Endodermal cell (in vitro differentiated cells): ENCODE results near the gene GNG3. TPM values are rescaled to one million over a fixed set of nuclear protein-coding genes. Genes with fewer than 3 reads are reported as not detected.
"Not testable (repeated sequence)": the region's sequence is repeated elsewhere in the genome, so short reads cannot be mapped to it uniquely, and the experiment has no call there.

Experiments
- DNase-seq: peaks from one replicate; pipeline ENCODE4 v3.0.0-alpha.2; 2017
- H3K27ac ChIP-seq: 2 replicates; pipeline ENCODE4 v1.5.1; 2013; ENCODE audit warnings: mild to moderate bottlenecking, low read depth, low read length, moderate library complexity
- H3K27me3 ChIP-seq: 2 replicates; pipeline ENCODE4 v1.6.1; 2013; ENCODE audit warnings: mild to moderate bottlenecking, low read length, moderate library complexity; ENCODE audit not compliant: insufficient read depth, control insufficient read depth, poor library complexity, severe bottlenecking
- H3K36me3 ChIP-seq: 2 replicates; pipeline ENCODE4 v1.7.0; 2013; ENCODE audit warnings: mild to moderate bottlenecking, low read length, moderate library complexity; ENCODE audit not compliant: control insufficient read depth, insufficient read depth
- H3K4me1 ChIP-seq: one replicate; pipeline ENCODE4 v1.7.0; 2013; ENCODE audit warnings: low read length; ENCODE audit not compliant: control insufficient read depth, insufficient read depth
- H3K4me3 ChIP-seq: 2 replicates; pipeline ENCODE4 v1.5.1; 2013; ENCODE audit warnings: mild to moderate bottlenecking, low read length, moderate library complexity
- H3K9ac ChIP-seq: 2 replicates; pipeline ENCODE4 v1.6.1; 2013; ENCODE audit warnings: mild to moderate bottlenecking, low read length, moderate library complexity; ENCODE audit not compliant: poor library complexity, severe bottlenecking; ENCODE audit errors: extremely low read depth
- H3K9me3 ChIP-seq: 2 replicates; pipeline ENCODE4 v1.6.1; 2013; ENCODE audit warnings: mild to moderate bottlenecking, low read length, moderate library complexity; ENCODE audit not compliant: control insufficient read depth
- H3K27ac Mint-ChIP-seq: 2 replicates; pipeline ENCODE4 v1.8.0; 2020; ENCODE audit warnings: mixed read lengths
- H3K27me3 Mint-ChIP-seq: 2 replicates; pipeline ENCODE4 v1.8.0; 2021; ENCODE audit warnings: mild to moderate bottlenecking, mixed read lengths; ENCODE audit not compliant: insufficient read depth
- H3K36me3 Mint-ChIP-seq: 2 replicates; pipeline ENCODE4 v1.8.0; 2020; ENCODE audit warnings: low read depth, mixed read lengths
- H3K4me1 Mint-ChIP-seq: 2 replicates; pipeline ENCODE4 v1.8.0; 2020; ENCODE audit warnings: mixed read lengths
- H3K4me3 Mint-ChIP-seq: 2 replicates; pipeline ENCODE4 v1.8.0; 2020; ENCODE audit warnings: mild to moderate bottlenecking, moderate library complexity, mixed read lengths
- H3K9me3 Mint-ChIP-seq: 2 replicates; pipeline ENCODE4 v1.8.0; 2020; ENCODE audit warnings: mild to moderate bottlenecking, mixed read lengths
- CTCF ChIP-seq: fragments of 200-600 bp; sonication (generic); conservative IDR thresholded peaks from 2 replicates; pipeline ENCODE4 v1.5.0; 2021; ENCODE audit warnings: antibody characterized with exemption, mild to moderate bottlenecking
- WGBS, 2 experiments: methylation state at CpG; one replicate each; pipeline versions ENCODE4 v1.1.5 to v1.1.7; 2013; ENCODE audit warnings: missing lambda C conversion rate in 2 of 2, mixed read lengths in 1 of 2; ENCODE audit not compliant: insufficient coverage in 1 of 2, insufficient read length in 1 of 2; 5-methylcytosine and 5-hydroxymethylcytosine counted together
- total RNA-seq, 2 donors: library from RNA; stranded (reverse); fragmentation: NEBNext Ultra II Directional in 1 of 2; extraction: Animal tissue kit (Norgen Biotek cat#: 25700) in 1 of 2; gene quantifications; 2 replicates in 1 of 2; 3 replicates in 1 of 2; pipeline ENCODE4 v1.2.1, GENCODE V29; 2021

Gene GNG3
- total RNA-seq, 2 donors from 2014 or later, result 0.40 to 1.7 TPM

- no peaks in the 10 kb centered on the region for H3K9me3 ChIP-seq
- peak; percentile 59 for TF ChIP-seq CTCF
- no peak overlapping the region for H3K4me3 ChIP-seq
- H3K4me1 ChIP-seq, result no peaks in the 10 kb centered on the region
- 94% methylated on average over 2 of the region's 2 CpGs; no CpG with 5 or more reads in 1 of the 2 experiments for WGBS, 2 experiments
- Mint-ChIP-seq H3K36me3 (peaks cover 29% of the 10 kb centered on the region), H3K4me1 (peaks cover 4% of the 10 kb centered on the region), H3K27me3 (no peaks in the 10 kb centered on the region), H3K9me3 (no peaks in the 10 kb centered on the region), H3K27ac (no peak overlapping the region), H3K4me3 (no peak overlapping the region)
- no peak overlapping the region for H3K27ac ChIP-seq
- H3K9ac ChIP-seq, result no peak overlapping the region
- no peak for DNase-seq
- H3K27me3 ChIP-seq, result no peaks in the 10 kb centered on the region
- peaks cover 41% of the 10 kb centered on the region for H3K36me3 ChIP-seq
These were observed 25.4 kb downstream of the GNG3 start for GRCh38 chr11:62732830-62733229.

GRCh38 chr11:62737196-62737595, 29.7 kb downstream of the GNG3 start:
- H3K9me3 Mint-ChIP-seq, result no peaks in the 10 kb centered on the region
- H3K36me3 ChIP-seq, result peaks cover 55% of the 10 kb centered on the region

GRCh38 chr11:62747475-62748160, 40.1 kb downstream of the GNG3 start:
- Mint-ChIP-seq H3K36me3 (peaks cover 22% of the 10 kb centered on the region), H3K4me1 (peaks cover 4% of the 10 kb centered on the region), H3K27me3 (no peaks in the 10 kb centered on the region), H3K4me3 (no peak overlapping the region), H3K27ac (no peak overlapping the region), H3K9me3 (no peaks in the 10 kb centered on the region)
- H3K9me3 ChIP-seq, result no peaks in the 10 kb centered on the region
- no peaks in the 10 kb centered on the region for H3K4me1 ChIP-seq
- no peak for DNase-seq
- H3K9ac ChIP-seq, result no peak overlapping the region
- no peaks in the 10 kb centered on the region for H3K27me3 ChIP-seq
- peak overlapping the region; percentile 68 for H3K27ac ChIP-seq
- peaks cover 14% of the 10 kb centered on the region for H3K36me3 ChIP-seq
- WGBS, 2 experiments, result 92 to 96% methylated on average over 4 to 7 of the region's 9 CpGs
- TF ChIP-seq CTCF, result no peak
- H3K4me3 ChIP-seq, result no peak overlapping the region

More at GRCh38 chr11:62737196-62737595, 29.7 kb downstream of the GNG3 start:
- no peaks in the 10 kb centered on the region for H3K27me3 Mint-ChIP-seq
- peaks cover 38% of the 10 kb centered on the region for H3K36me3 Mint-ChIP-seq
- H3K4me1 Mint-ChIP-seq, result no peaks in the 10 kb centered on the region
- H3K27ac Mint-ChIP-seq, result no peak overlapping the region
- H3K9me3 ChIP-seq, result no peaks in the 10 kb centered on the region
- DNase-seq, result no peak
- H3K4me3 ChIP-seq, result no peak overlapping the region
- H3K4me3 Mint-ChIP-seq, result no peak overlapping the region
- no peaks in the 10 kb centered on the region for H3K4me1 ChIP-seq
- no peak for TF ChIP-seq CTCF
- no peaks in the 10 kb centered on the region for H3K27me3 ChIP-seq
- no peak overlapping the region for H3K9ac ChIP-seq
- H3K27ac ChIP-seq, result no peak overlapping the region

GRCh38 chr11:62749931-62750330, 42.5 kb downstream of the GNG3 start:
- H3K9ac ChIP-seq, H3K27me3 ChIP-seq, H3K9me3 Mint-ChIP-seq, H3K4me3 ChIP-seq, H3K4me3 Mint-ChIP-seq, H3K4me1 Mint-ChIP-seq, H3K4me1 ChIP-seq, H3K27me3 Mint-ChIP-seq, DNase-seq, H3K27ac ChIP-seq, H3K9me3 ChIP-seq: not testable (repeated sequence)
- H3K36me3 ChIP-seq, result peaks cover 16% of the 10 kb centered on the region
- WGBS, 2 experiments, result 93 to 94% methylated on average over 5 of the region's 5 CpGs
- peak overlapping the region; percentile 13 for H3K27ac Mint-ChIP-seq
- peaks cover 24% of the 10 kb centered on the region for H3K36me3 Mint-ChIP-seq
